ENCODE measurements around the gene IRAK1BP1. TPM values are rescaled to one million over a fixed set of nuclear protein-coding genes. Genes with fewer than 3 reads are reported as not detected.
A peak's percentile ranks its signal among the peaks of the same experiment; 100 is the strongest.
"Not testable (repeated sequence)": the region's sequence is repeated elsewhere in the genome, so short reads cannot be mapped to it uniquely, and the experiment has no call there.

The IRAK1BP1 gene, protein sequence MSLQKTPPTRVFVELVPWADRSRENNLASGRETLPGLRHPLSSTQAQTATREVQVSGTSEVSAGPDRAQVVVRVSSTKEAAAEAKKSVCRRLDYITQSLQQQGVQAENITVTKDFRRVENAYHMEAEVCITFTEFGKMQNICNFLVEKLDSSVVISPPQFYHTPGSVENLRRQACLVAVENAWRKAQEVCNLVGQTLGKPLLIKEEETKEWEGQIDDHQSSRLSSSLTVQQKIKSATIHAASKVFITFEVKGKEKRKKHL
- 10 to 100 TPM in 2 of 3 donors, 1 to 10 TPM in 1; 7.6 to 15.2 (median 15.1) TPM for polyA plus RNA-seq (ENCODE audit: insufficient read length in 3 of 3)
- long read RNA-seq, donor 1, full-length matches to known transcripts: 1 of 71 reads
- long read RNA-seq, donor 1, partial matches to known transcripts: 70 of 71 reads
- long read RNA-seq, donor 1, other reads (novel, unspliced or antisense): 0 of 71 reads
- long read RNA-seq, donor 2, full-length matches to known transcripts: 4 of 36 reads
- long read RNA-seq, donor 2, partial matches to known transcripts: 27 of 36 reads
- long read RNA-seq, donor 2, other reads (novel, unspliced or antisense): 5 of 36 reads
- long read RNA-seq, donor 3, full-length matches to known transcripts: 2 of 15 reads
- long read RNA-seq, donor 3, partial matches to known transcripts: 13 of 15 reads
- long read RNA-seq, donor 3, other reads (novel, unspliced or antisense): 0 of 15 reads
- long read RNA-seq, donor 4, full-length matches to known transcripts: 8 of 19 reads
- long read RNA-seq, donor 4, partial matches to known transcripts: 6 of 19 reads
- long read RNA-seq, donor 4, other reads (novel, unspliced or antisense): 5 of 19 reads
- long read RNA-seq, donor 5, full-length matches to known transcripts: 2 of 2 reads
- long read RNA-seq, donor 5, partial matches to known transcripts: 0 of 2 reads
- long read RNA-seq, donor 5, other reads (novel, unspliced or antisense): 0 of 2 reads
- long read RNA-seq, donor 6, full-length matches to known transcripts: 2 of 2 reads
- long read RNA-seq, donor 6, partial matches to known transcripts: 0 of 2 reads
- long read RNA-seq, donor 6, other reads (novel, unspliced or antisense): 0 of 2 reads
- long read RNA-seq, donor 7, full-length matches to known transcripts: 7 of 78 reads
- long read RNA-seq, donor 7, partial matches to known transcripts: 63 of 78 reads
- long read RNA-seq, donor 7, other reads (novel, unspliced or antisense): 8 of 78 reads
- long read RNA-seq, donor 8, full-length matches to known transcripts: 2 of 19 reads
- long read RNA-seq, donor 8, partial matches to known transcripts: 17 of 19 reads
- long read RNA-seq, donor 8, other reads (novel, unspliced or antisense): 0 of 19 reads
- long read RNA-seq, donor 9, full-length matches to known transcripts: 11 of 61 reads
- long read RNA-seq, donor 9, partial matches to known transcripts: 44 of 61 reads
- long read RNA-seq, donor 9, other reads (novel, unspliced or antisense): 6 of 61 reads
- long read RNA-seq, donor 10, full-length matches to known transcripts: 4 of 88 reads
- long read RNA-seq, donor 10, partial matches to known transcripts: 84 of 88 reads
- long read RNA-seq, donor 10, other reads (novel, unspliced or antisense): 0 of 88 reads
- long read RNA-seq, donor 11, full-length matches to known transcripts: 2 of 2 reads
- long read RNA-seq, donor 11, partial matches to known transcripts: 0 of 2 reads
- long read RNA-seq, donor 11, other reads (novel, unspliced or antisense): 0 of 2 reads
- long read RNA-seq, donor 12, full-length matches to known transcripts: 11 of 124 reads
- long read RNA-seq, donor 12, partial matches to known transcripts: 113 of 124 reads
- long read RNA-seq, donor 12, other reads (novel, unspliced or antisense): 0 of 124 reads
- long read RNA-seq, donor 13, full-length matches to known transcripts: 6 of 6 reads
- long read RNA-seq, donor 13, partial matches to known transcripts: 0 of 6 reads
- long read RNA-seq, donor 13, other reads (novel, unspliced or antisense): 0 of 6 reads
- long read RNA-seq, donor 14, full-length matches to known transcripts: 9 of 160 reads
- long read RNA-seq, donor 14, partial matches to known transcripts: 130 of 160 reads
- long read RNA-seq, donor 14, other reads (novel, unspliced or antisense): 21 of 160 reads
- long read RNA-seq, donor 15, full-length matches to known transcripts: 3 of 84 reads
- long read RNA-seq, donor 15, partial matches to known transcripts: 76 of 84 reads
- long read RNA-seq, donor 15, other reads (novel, unspliced or antisense): 5 of 84 reads
- long read RNA-seq, donor 16, full-length matches to known transcripts: 3 of 47 reads
- long read RNA-seq, donor 16, partial matches to known transcripts: 44 of 47 reads
- long read RNA-seq, donor 16, other reads (novel, unspliced or antisense): 0 of 47 reads

DNA sequence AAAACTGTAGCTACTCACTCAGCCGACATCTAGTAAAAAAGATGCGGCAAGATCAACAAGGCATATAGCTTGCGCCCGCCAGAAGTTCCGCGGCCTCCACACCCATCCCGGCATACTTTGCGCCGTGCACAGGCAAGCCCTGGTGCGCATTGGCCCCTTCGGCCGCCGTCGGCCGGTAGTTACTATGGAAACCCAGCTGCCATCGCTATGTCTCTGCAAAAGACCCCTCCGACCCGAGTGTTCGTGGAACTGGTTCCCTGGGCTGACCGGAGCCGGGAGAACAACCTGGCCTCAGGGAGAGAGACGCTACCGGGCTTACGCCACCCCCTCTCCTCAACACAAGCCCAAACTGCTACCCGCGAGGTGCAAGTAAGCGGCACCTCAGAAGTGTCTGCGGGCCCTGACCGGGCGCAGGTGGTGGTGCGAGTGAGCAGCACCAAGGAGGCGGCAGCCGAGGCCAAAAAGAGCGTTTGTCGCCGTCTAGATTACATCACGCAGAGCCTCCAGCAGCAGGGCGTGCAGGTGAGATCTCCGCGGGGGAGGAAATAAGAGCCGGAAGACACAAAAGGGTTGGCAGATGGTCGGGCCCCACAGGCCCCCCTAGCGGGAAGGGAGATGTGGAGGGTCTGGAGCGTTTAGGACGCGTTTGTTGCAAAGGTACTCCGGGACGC is at the start of gene IRAK1BP1:
Gene IRAK1BP1, plus strand, starts transcription at position 182 of the 671 bp plus-strand sequence. Its CDS starts 26 bp downstream, at position 208.
- peak; percentile 88 for DNase-seq

DNA sequence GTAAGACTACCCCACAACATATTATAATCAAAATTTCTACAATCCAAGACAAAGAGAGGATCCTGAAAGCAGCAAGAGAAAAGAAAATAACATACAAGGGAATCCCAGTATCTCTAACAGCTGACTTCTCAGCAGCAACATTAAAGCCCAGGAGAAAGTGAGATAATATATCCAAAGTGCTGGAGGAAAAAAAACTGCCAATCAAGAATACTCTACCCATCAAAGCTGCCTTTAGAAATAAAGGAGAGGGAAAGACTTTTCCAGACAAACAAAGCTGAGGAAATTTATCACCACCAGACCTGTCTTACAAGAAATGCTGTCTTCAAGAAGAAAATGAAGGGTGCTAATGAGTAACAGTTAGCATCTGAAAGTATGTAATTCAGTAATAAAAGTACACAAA is 43.3 kb upstream of the IRAK1BP1 start:
- no peak for DNase-seq

DNA sequence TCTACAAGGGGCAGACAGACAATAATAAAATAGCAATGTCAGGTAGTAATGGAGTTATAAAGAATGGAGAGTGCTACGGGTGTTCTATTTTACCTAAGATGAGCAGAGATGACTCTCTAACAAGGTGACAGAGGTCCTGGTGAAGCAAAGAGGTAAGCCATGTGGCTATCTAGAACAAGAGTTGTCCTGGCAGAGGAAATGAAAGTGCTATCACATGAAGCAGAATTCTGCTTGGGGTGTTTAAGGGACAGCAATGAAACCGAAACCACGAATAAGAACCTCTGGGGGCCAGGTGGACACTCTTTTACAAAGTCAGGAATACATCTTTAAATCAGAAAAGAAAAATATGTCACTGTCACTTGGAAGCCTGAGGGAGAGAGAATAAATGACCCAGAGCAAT is 37.9 kb upstream of the IRAK1BP1 start:
- no peak for DNase-seq

DNA sequence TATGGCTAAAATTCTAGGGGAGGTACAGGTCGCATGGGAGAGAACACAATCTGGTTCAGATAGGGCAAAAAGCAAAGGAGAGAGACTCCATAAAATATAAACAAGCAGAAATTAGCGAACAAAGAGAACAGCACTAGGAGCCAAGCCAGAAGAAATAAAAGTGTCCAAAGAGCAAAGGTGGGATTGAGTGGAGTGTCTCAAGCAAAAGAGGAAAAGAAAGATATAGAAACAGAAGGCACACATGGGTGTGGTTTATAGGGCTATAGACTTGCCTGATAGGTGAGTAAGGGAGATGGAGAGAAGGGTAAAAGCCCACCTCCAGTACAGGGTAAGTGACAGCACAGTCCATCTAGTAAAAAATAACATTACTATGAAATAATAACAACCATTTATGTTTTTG is 36.5 kb upstream of the IRAK1BP1 start:
- no peak for DNase-seq

DNA sequence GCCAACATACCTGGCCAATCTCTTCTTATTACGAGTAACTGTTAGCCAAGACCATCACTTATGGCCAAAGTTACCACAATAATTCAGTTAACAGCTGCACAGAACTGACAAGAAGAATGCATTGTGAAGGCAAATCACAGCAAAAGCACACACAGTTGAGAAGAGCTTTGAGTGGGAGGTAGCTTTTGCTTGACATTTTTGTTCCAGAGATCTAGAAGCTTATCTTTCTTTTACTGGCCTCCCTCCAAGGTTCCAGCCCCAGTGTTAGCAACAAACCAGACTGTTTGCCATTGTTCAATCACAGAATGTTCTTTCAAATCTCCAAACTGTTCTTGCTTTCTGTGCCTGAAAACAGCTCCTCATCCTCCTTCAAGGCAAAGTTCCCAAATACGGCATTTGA is 35.9 kb upstream of the IRAK1BP1 start:
- DNase-seq: peak; percentile 19

DNA sequence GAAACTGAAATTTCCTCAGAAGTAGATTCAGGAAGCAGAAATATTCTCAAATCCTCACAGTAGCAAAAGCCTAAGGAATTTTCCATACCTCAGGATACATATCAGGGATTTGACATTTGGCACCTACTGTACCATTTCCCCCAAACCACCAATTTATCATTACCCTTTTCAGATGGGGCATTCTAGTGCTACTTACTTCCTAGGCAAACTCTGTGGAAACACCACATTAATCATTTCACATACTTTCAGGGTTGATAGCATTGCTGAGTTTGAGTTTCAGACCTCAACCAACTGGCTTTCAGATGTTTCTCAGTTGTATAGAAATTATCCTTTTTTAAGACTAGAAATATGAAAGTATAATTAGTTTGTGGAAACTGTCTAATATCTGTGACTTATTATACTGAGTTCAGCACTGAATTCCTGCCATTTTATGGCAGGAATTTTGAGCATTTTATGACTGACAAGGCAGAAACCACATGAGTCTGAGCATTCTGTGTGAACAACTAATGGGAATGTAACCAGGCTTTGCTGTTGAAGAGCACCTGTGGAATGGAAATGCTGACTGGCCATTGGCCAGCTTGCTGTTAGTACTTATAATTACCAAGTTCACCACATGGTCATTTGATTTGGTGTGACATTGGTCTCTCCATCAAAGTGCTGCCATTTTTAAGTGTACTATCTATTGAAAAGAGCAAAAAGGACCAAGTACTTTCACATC is 35.1 kb upstream of the IRAK1BP1 start:
- no peak for DNase-seq

DNA sequence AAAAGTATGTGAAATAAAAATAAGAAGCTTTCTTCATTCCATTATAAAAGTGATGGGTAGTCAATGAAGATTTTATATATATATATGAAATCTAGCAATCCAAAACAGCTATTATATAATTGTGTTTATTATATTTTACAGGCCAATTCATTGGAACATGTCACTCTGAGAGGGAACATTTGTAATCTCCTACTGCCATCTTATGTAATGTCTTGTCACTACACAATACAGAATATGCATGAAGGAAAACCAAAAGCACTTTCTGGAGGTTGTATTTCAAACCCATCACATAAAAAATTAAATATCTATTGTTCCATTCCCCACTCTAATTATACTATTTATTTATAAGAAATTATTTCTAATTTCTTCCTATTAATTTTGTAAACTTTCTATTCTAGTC is 31.5 kb upstream of the IRAK1BP1 start:
- no peak for DNase-seq

DNA sequence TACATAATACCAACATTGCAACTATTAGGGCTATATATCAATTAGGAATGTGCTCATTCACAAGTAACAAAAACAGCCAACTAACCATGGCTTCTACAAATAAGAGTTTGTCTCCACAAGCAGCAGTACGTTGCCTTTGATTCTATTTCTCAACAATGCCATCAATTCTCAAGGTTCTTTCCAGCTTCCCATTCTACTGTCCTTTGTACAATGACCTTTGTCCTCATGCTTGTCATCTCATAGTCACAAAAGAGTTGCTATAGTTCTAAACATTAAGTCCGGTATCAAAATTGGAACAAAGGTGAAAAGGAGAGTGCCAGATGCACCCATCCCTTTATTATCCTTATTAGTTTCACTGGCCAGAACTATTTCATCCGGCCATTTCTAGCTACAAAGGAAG is 30.8 kb upstream of the IRAK1BP1 start:
- DNase-seq: no peak

DNA sequence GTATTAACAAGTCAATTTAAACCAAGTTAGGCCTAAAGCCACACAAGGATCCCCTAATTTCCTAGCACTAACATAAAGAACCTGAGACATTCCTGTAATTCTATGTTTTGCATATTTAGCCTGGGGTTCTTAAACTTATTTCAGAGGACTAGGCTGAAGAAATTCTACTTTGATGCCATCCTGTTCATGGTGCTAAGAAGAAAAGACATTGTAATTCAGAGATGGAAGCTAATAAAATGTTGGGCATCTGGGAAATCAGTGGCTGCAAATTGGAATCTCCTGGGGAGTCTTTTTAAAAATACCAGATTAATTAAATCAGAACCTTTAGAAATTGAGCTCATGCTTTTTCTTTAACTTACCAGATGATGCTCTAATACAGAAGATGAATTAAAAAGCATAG is 26.2 kb upstream of the IRAK1BP1 start:
- DNase-seq: no peak

DNA sequence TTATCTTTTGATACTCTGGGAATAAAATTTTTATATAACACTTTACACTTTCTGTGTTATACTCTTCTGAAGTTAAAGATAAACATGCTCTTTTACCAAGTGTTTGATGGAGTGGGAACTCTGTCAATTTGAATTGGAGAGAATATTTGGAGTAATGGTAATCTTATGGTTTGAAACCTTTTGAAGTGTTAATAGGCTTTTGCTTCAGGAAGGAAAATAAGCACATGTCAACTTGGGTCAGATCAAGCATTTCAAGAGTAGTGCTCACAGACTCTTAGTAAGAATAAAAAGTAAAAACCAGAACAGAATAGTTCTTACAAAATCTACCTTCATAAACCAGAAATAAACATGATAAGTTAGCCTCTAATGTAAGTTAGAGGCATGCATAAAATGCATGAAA is 24.4 kb upstream of the IRAK1BP1 start:
- DNase-seq: no peak

DNA sequence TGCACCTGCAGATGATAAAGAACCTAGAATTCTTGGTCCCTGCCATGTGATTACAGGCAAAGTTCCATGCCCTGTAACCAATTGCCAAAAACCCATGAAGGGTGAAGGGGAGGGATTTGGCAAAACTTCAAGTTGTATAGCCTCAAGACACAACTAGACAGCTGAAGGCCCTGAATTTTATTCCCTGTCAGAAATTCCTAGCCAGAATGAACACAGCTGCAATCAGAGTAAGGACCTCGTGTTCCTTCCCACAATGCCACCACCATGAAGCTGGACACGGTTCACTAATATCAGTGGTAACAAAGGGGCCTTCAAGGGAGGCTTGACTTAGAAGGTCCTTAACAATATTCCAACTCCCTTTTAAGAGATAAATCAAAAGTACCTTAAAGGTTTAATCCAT is 22.5 kb upstream of the IRAK1BP1 start:
- no peak for DNase-seq

DNA sequence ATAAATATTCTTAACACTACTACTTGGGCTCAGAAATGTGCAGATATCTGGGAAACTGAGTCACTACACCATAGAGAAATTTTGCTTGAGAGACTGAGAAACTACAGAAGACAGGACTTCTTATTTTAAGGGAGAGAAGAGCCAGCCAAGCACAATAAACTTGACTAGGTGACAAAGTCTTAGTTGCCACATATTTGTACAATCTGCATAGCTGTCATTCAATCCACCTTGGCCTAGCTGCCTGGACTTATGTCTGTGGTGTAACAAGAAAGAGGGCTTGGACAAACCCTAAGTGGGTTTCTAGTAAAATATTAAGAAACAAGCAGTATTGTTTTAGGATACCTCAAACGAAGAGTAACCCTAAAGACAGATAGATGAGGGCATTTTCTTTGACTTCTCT is 21.8 kb upstream of the IRAK1BP1 start:
- DNase-seq: no peak

DNA sequence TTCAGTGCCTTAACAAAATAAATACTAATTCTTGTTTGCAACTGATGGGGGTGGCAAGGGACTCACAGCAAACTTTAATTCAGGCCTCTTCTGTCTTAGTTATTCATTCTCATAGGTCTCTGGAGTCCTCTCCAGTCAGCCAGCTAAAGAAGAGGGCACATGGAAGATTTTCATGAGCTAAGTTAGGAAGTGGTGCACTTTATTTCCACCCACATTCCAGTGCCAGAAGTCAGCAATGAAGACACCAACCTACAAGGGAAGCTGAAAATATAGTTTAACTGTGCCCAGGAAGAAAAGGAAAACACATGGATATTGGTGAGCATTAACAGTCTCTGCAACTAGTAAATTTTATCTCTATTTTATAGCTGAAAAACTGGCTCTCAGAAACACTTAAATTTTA is 16.7 kb upstream of the IRAK1BP1 start:
- DNase-seq: no peak

DNA sequence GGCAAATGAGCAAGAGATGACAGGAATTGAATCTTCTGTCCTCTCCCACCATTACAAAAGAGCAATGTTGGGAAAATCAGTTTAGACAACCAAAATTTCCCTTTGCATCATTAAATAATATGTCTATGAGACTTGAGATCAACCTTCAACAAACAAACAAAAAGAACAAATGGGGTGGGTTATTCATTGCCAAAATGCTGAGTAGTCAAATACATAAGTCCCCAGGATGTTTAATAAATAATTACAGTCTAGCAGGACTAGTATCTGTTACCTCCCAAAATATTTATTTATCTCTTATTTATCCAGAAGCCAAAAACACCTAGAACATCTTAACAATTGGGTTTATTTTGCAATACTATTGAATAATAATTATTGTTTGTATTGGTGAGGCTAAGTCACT is 16.2 kb upstream of the IRAK1BP1 start:
- DNase-seq: no peak

DNA sequence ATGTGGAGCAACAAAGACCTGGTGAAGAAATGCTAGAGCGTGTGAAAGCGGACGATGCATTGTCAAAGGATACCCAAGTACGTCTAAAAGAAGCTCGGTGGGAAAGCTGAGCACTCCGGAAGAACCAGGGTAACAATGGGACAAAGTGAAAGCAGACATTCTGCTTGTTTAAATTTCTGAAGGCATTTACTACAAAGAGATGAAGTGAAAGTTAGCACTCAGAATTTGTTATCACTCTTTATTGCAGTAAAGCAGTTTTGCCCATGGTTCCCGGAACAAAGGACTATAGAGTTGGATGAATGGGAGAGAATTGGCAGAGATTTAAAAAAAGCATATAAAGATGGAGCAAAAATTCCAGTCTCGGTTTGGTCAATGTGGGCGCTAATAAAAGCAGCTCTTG is 12.8 kb upstream of the IRAK1BP1 start:
- no peak for DNase-seq

DNA sequence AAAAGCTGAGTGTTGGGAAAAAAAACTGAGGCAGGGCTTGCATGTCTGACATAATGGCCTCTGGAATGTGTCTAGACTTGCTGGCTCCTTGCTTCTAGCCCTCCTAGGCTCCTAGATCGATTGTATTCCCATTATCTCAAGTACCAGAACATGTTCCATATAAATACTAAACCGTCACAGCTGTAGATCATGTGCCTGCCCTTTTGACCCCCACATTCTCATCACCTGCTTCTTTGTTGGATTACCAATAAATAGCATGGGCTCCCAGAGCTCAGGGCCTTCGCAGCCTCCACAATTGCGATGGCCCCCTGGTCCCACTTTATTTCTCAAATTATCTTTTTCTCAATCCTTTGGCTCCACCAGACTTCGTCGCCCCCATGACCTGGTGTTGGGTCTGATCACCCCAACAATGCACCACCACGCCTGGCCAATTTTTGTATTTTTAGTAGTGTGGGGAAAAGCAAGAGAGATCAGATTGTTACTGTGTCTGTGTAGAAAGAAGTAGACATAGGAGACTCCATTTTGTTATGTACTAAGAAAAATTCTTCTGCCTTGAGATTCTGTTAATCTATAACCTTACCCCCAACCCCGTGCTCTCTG is 8.9 kb upstream of the IRAK1BP1 start:
- DNase-seq: not testable (repeated sequence)

DNA sequence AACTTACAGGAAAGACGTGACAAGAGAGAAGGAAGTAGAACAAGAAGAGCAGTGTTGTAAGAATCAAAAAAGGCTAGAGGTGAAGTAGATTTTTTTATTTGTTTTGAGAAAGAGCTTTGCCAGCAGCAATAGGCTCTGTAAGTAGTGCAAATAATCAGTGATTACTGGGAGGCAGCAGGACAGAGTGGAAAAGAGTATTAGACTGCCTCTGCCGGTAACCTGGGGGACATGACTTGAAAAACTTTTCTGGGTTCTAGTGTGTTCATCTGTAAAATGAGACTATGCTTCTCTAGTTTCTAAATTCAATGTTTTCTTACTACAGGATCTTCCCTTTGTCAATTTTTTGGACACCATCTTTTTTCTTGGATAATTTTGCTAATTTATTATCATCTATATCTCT is 5.8 kb upstream of the IRAK1BP1 start:
- DNase-seq: no peak

DNA sequence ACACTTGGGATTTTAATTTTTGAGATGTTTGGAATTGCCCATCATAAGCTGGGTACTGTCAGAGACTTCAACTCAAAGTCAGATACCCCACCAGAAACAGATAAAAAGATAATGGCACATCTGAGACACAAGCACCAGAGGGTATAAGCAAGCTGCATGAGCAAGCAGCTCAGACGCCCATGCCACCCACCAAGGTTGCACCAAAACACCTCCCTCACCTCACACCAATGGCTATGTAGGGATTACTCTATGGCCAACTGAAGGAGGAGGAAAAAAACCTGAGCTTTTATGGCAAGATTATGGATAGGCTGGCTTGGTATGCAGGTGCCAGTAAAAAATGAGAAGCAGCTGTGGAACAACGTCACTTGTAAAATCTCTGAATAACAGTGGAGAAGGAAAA is 3.8 kb upstream of the IRAK1BP1 start:
- DNase-seq: no peak
